ENCODE data around the gene CYB5D1.

DNA sequence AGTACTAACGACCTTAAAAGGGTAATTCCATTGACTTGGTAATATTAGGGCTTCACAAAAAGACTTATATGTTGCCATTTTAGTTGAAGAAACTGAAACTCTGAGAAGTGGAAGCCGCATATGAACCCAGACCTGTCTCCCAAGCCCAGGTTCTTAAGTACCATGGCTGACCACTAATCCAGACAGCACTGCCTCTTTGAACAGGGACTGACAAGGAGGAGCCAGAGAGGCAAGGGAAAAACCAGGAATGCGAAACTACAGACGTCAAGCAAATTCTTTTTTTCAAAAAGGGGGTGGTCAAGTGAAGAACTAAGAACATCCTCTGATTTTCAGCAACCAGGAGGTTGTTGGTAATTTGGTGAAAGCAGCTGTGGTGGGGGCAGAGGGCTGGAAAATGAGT lies 15.2 kb downstream of the CYB5D1 start:
- TF ChIP-seq POLR2AphosphoS5 (IDR thresholded peaks at IDR 0.05): no peak
- TF ChIP-seq, protein P1, sequence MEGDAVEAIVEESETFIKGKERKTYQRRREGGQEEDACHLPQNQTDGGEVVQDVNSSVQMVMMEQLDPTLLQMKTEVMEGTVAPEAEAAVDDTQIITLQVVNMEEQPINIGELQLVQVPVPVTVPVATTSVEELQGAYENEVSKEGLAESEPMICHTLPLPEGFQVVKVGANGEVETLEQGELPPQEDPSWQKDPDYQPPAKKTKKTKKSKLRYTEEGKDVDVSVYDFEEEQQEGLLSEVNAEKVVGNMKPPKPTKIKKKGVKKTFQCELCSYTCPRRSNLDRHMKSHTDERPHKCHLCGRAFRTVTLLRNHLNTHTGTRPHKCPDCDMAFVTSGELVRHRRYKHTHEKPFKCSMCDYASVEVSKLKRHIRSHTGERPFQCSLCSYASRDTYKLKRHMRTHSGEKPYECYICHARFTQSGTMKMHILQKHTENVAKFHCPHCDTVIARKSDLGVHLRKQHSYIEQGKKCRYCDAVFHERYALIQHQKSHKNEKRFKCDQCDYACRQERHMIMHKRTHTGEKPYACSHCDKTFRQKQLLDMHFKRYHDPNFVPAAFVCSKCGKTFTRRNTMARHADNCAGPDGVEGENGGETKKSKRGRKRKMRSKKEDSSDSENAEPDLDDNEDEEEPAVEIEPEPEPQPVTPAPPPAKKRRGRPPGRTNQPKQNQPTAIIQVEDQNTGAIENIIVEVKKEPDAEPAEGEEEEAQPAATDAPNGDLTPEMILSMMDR (IDR thresholded peaks at IDR 0.05): no peak
- TF ChIP-seq POLR2A (IDR thresholded peaks at IDR 0.05; ENCODE audit: low read depth): no peak
- TF ChIP-seq EP300 (IDR thresholded peaks at IDR 0.05): no peak

Measured in esophagus muscularis mucosa (tissue), 4 donors.